HG03558 (cell line): ENCODE results near the gene SECISBP2L.
"Not testable (repeated sequence)": the region's sequence is repeated elsewhere in the genome, so short reads cannot be mapped to it uniquely, and the experiment has no call there.

Experiments used
- ATAC-seq: cut with Tn5 transposase; IDR thresholded peaks from one replicate; pipeline ENCODE4 v1.9.1; 2021; ENCODE audit warnings: moderate number of reproducible peaks; ENCODE audit not compliant: unreplicated experiment; ENCODE audit errors: extremely low read depth

Gene SECISBP2L

DNA sequence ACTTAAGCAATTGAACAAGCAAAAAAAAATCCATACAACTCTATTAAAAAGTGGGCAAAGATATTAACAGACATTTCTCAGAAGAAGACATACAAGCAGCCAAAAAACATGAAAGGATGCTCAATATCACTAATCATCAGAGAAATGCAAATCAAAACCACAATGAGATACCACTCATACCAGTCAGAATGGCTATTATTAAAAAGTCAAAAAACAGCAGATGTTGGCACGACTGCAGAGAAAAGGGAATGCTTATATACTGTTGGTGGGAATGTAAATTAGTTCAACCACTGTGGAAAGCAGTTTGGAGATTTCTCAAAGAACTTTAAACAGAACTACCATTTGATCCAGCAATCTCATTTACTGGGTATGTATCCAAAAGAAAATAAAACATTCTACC is 75.3 kb downstream of the SECISBP2L start:
- not testable (repeated sequence) for ATAC-seq

GRCh38 chr15:48968066-48968465 is 78.2 kb downstream of the SECISBP2L start:
- no peak for ATAC-seq

- ATAC-seq = no peak
Measured at GRCh38 chr15:48967336-48967735, 78.9 kb downstream of the SECISBP2L start.

DNA sequence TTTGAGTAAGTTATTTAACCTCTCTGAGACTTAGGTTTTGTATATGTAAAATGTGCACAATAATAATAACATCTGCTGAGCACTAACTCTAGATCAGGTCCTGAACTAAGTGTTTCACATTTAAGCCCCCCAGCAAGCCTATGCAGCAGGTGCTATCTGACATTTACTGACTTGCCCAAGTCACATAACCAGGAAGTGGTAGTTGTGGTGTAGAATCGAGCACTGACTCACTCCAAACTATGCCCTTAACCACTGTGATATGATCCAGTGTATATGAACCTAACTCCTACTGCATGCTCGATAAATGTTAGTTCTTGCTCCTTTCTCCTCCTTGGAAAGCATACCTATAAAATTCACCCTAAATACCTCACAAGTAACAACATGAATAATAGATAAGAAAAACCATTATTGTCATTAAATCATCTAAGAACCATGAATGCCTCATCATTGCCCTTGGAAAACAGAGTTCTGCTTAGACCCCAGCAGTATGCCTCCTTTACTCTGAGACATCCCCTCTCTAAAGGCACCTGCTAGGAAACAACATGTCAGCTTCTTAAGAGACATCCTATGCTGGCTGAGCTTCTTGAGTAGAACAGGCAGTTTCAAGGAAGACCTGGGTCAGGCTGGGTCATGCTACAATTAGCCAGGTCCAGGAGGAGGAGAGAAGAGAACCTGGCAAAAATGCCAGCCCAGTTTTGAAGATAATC is 79.5 kb downstream of the SECISBP2L start:
- peak; percentile 74 for ATAC-seq

DNA sequence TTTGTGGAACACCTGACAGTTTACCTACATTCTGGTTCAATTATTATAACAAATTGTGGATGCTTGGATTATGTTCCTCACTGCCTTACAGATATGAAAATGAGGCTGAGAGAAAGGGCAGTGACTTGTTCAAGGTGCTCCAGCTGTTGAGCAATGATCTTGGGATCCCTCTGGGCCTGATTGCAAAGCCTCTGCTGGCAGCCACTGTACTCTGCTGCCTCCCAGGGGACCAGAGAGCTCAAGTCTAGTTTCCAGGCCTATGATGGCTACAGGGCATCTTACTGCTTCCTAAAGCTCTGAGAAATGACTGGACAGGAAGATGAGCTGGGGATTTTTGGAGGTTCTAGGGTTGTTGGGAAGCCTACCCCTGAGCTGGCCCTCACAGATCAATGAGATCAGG is 80.3 kb downstream of the SECISBP2L start:
- no peak for ATAC-seq

GRCh38 chr15:48964898-48965297 is 81.3 kb downstream of the SECISBP2L start:
- no peak for ATAC-seq

DNA sequence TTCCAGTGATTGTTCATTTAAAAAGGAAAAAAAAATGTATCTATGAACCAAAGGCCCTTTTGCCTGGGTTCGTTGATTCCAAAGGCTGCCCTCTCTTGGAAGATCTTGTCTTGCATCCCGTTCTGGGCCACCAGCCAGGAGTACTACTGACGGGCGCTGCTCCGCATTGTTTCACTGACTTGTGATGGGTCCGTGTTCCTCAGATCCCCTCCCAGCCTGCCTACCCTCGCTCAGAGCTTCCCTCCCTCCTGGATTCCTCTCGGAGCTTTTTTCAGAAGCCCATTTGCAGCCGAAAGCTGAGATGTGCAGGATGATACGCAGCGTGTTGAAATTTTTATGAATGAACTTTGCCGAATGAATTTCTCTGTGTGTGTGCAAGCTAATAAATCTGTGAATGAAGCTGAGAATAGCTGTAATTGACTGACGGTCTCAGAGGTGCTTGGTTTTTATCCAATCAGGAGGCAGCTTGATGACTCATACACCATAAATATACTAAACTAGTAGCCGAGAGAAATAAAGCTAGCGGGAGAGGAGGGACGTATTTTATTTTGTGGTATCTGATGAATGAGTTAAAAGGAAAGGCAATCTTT is 82.6 kb downstream of the SECISBP2L start, which contains the start of gene SHC4:
TSS of gene SHC4 (minus strand) at position 396 of the 590 bp plus-strand sequence. CDS start 904 bp downstream, outside the sequence.
- ATAC-seq = no peak

- ATAC-seq = no peak
Measured at GRCh38 chr15:48962662-48963523, 83.4 kb downstream of the SECISBP2L start.

DNA sequence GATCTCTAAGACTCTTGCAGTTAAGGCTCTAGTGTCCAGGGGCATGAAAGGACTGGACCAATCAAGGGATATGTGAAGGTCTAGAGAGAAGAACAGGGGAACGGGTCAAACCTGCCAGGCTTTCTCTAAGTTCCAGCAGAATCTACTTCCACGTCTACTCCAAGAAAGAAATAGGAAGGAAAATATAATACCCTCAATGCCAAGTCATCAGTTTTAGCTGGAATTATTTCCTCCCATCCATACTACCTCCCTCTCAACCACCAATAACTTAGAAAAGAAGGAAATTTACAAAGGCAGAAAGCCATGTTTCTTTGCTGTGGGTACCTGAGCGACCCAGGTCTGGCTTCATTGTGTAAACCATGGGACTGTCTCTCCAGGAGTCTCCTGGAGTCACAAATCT is 90.3 kb downstream of the SECISBP2L start:
- no peak for ATAC-seq

GRCh38 chr15:48955370-48955769 is 90.9 kb downstream of the SECISBP2L start:
- ATAC-seq = no peak

GRCh38 chr15:48954538-48954937 is 91.7 kb downstream of the SECISBP2L start:
- ATAC-seq = no peak

DNA sequence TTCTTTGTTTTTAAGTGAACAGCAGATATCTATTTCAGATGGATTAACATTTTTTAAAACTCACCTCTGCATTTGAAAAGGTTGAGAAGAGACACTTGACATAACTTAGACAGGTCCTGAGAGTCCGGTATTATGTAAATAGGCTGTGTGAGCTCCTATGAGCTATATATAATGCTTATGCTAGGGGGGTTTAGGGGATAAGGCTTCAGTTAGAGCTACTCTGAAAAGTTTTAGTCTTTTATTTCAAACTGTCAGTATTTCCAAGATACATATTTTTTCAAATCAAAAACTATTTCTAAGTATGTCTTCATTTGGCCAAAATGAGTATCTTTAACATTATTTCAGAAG is 99.4 kb downstream of the SECISBP2L start:
- no peak for ATAC-seq

DNA sequence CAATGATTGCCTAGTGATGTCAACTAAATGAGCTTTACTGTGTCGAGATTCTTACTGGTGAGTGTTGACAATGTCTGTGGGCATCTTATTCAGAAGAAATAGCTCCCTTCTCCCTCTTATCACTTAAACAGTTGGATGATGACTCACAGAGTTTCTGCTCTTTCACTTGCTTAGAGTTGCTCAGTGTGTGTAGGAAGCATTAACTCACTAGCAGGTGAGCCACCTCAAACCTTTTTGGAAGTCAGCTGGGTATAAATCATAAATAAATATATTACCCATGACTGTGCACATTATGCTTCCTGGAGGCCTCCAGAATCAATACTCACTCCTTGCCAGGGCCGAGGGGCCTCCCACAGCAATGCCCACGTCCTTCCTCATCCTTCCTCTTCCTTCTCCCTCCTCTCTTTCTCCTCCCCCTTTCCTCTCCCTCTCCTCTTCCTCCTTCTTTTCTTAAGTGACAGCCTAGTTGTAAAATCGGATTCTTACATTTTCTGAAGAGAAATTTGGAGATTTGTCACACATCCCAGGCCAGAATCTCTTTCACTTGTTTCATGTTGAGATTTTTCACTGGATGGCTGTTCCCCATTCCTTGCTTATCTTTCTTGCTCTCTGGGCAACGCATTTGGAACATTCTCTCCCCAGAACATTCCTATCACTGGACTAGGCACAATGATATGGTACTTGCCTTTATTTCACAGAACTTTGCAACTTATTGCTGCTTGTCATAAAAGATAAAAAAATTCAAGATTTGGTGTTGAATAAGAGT is 100.0 kb downstream of the SECISBP2L start:
- ATAC-seq = no peak

GRCh38 chr15:48945386-48945785 is 100.9 kb downstream of the SECISBP2L start:
- no peak for ATAC-seq

- ATAC-seq = no peak
Measured at GRCh38 chr15:48941904-48942303, 104.3 kb downstream of the SECISBP2L start.

GRCh38 chr15:48940508-48940907 is 105.7 kb downstream of the SECISBP2L start:
- ATAC-seq = peak; percentile 91

GRCh38 chr15:48939648-48940047 is 106.6 kb downstream of the SECISBP2L start:
- ATAC-seq = no peak
